Activated CD4-positive, alpha-beta T cell treated with anti-CD3 and anti-CD28 coated beads, Interleukin-10, Interleukin-2, amounts not matched to agents 100 ng/mL and 50 ng/mL, durations not matched to agents 16 hours and 8 hours (primary cell): Measurements from ENCODE around the gene CYLD.

ENCODE experiments used
- DNase-seq: peaks from one replicate; pipeline ENCODE4 v3.0.0-alpha.2; 2020

The CYLD gene

GRCh38 chr16:50741781-50742575, at the start of gene CYLD:
Gene CYLD, plus strand, starts transcription at chr16:50742086. Its CDS starts 7,613 bp downstream, at chr16:50749699.
- peak; percentile 100 for DNase-seq

DNA sequence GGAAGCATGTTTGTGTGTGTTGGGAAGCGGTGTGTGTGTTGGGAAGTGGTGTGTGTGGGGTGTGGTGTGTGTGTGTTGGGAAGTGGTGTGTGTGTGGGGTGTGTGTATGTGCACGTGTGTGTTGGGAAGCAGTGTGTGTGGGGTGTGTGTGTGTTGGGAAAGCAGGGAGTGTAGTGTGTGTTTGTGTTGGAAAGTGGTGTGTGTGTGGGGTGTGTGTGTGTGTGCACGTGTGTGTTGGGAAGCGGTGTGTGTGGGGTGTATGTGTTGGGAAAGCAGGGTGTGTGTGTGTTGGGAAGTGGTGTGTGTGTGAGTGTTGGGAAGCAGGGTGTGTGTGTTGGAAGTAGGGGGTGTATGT, 49.3 kb upstream of the CYLD start:
- no peak for DNase-seq

GRCh38 chr16:50692999-50693781, 48.7 kb upstream of the CYLD start, which contains the start of gene NOD2:
Gene NOD2, plus strand, starts transcription at chr16:50693606. Its CDS starts 5,890 bp downstream, at chr16:50699496.
- no peak for DNase-seq

GRCh38 chr16:50694206-50694605, 47.7 kb upstream of the CYLD start:
- no peak for DNase-seq

DNA sequence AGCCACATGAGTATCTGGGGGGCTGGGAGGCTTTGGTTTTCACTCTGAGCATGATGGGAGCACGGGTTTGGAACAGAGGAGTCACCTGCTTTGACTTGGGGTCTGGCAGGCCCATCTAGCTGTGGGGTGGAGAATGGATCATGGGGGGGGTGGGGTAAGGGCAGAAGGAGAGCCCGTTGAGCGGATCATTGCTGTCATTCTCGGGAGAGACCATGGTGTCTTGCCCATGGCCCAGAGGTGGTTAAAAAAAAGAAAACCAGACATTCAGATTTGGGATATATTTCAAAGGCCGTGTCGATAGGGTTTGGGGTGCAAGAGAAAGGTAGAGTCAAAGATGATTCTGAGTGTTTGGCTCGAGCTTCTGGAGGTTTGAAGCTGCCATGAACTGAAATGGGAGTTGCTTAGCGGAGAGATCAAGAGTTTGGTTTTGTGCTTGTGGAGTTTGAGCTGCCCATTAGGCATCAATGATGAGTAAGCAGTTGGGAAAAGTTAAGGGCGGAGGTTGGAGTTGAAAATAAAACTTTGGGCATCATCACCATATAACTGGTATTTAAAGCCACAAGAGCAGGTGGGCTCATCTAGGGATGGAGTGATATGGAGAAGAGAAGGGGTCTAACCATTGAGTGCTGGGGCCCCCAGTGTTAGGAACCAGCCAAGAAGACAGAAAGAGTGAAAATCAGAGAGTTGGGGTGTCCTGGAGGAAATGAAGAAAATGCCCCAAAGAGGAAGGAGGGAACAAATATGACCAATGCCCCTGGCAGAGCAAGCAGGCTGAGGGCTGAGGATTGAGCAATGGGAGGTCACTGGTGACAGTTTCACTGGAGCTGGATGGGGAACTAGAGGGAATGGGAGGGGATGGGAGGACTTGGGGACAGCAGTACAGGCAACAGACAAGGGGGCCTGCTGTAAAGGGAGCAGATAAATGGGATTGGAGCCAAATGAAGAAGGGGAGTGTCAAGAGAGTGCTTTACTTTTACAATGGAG, 46.6 kb upstream of the CYLD start:
- DNase-seq = no peak

GRCh38 chr16:50696126-50696525, 45.8 kb upstream of the CYLD start:
- DNase-seq = no peak

DNA sequence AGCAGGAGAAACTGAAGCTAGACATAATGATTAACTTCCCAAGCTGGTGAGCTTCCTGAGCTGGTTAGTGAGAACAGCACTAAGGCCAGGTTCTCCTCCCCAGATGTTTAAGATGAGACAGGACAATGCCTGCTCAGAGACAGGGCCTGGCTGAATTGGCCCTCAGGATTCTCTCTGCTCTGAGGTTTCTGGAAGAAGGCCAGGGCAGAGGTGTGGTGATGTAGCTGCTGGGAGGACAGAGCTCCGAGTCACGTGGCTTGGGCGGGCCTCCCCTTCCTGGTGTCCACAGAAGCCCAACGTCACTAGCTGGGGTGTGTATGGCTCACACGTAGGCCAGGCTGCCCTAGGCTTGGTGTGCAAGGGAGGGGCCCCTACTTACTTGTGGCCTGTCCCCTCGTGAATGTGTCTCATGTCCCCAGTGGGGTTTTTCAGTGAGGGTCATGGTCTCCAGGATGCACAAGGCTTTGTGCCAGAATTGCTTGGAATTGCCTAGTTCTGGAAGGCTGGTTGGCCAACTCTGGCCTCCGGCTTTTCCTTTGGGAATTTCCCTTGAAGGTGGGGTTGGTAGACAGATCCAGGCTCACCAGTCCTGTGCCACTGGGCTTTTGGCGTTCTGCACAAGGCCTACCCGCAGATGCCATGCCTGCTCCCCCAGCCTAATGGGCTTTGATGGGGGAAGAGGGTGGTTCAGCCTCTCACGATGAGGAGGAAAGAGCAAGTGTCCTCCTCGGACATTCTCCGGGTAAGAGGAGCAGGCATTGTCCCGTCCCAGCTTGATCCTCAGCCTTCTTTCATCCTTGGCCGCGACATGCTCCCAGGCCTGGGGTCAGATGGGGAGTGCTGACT, 45.1 kb upstream of the CYLD start:
- DNase-seq = peak; percentile 75

DNA sequence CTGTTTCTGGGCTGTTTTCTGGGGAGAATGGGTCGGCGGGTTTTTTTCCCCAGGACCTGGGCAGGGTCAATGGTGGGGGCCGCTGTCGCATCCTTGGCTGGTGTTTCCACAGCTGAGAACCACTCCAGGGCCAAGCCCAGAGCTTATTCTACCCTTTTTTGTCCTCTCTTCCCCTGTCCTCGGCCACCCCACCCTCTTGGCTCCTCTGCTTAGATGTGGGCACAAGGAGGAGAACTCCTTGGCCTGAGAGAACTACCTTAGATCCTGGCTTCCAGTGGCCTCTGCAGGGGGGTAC, 44.5 kb upstream of the CYLD start:
- no peak for DNase-seq

DNA sequence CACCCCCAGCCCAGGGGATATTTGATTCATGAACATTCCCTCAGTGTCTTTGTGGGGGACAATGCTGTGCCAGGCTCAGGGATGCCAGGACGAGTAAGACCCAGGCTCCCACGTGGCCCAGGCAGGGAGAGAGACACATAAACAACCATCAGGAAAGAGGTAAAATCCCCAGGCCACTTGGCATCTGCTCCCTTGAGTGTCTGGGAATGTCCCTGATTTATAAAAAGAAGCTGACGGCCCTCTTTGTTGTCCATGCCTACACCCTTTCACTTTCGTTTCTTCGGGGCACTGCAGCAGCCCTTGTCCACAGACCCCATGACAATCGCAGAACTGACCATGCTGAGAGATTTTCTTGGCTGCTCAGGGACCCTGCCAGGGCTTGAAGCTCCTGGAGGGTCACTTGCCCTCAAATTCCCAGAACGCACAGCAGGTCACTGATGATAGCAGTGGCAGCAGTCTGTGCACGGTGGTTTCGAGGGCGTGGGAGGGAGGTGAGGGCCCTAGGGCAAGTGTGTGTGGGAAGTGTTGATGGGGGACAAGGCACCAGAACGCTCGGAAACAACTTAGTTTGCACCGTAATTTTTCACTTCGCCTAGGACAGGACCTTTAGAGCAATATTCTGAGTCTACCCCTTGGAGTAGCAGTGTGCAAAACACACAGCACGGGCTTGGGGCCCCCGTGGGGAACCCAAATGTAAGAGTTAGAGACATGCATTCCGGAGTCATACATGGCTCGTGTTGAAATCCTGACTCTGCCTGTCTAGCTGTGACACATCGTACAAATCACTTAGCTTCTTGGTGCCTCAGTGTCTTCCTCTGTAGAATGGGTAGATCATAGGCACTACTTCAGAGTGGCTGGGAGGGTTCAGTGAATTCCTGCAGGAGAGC, 43.8 kb upstream of the CYLD start:
- peak; percentile 55 for DNase-seq

GRCh38 chr16:50699326-50700159, 42.3 kb upstream of the CYLD start:
- peak; percentile 82 for DNase-seq

GRCh38 chr16:50702725-50703124, 39.2 kb upstream of the CYLD start:
- DNase-seq = no peak

- no peak for DNase-seq
Measured at GRCh38 chr16:50704245-50704644, 37.6 kb upstream of the CYLD start.

GRCh38 chr16:50705436-50706110, 36.3 kb upstream of the CYLD start:
- no peak for DNase-seq

DNA sequence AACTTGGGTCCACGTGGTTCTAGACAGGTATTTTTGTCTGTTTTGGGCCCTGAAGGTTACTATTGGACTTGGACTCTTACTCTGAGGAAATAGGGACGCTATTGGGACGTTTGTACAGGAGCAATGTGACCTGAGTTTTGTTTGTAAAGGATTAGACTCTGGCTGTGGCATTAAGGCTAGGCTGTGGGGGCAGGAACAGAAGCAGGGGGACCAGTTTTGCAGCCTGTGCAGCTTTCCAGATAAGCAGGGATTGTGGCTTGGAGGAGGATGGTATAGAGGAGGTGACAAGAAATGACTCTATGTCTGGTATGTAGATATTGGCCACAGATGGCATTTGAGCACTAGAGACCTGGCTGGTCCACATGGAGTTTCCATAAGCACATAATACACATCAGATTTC, 35.6 kb upstream of the CYLD start:
- DNase-seq = no peak

GRCh38 chr16:50708373-50709060, 33.4 kb upstream of the CYLD start:
- DNase-seq = peak; percentile 60

DNA sequence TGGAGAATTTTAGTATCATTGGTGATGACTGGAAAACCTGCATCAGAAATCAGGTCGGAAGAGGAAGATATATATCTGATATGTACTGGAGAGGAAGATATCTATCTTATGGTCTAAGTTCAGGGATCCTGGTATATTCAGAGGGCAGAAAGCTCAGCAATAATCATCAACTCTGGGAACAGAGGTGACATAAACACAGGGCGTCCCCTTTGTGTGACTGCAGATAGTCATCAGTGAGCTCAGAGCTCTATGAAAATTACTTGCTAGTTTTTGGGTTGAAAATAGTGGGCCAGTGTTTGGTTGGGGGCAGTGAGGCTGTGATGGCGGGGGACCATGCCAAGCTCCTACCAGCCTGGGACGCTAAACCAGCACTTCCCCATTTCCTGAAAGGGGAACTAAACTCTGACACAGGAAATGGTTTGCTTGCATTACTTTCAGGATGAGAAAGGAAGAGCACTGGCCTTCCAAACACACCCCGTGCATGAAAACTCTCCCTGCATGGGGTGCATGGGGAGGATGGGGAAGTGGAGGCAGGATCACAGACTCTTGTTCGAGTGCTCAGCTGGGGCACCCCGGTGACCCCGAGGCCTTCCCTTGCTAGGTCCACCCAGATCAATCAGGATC, 32.7 kb upstream of the CYLD start:
- no peak for DNase-seq

- no peak for DNase-seq
Measured at GRCh38 chr16:50709980-50710379, 31.9 kb upstream of the CYLD start.

DNA sequence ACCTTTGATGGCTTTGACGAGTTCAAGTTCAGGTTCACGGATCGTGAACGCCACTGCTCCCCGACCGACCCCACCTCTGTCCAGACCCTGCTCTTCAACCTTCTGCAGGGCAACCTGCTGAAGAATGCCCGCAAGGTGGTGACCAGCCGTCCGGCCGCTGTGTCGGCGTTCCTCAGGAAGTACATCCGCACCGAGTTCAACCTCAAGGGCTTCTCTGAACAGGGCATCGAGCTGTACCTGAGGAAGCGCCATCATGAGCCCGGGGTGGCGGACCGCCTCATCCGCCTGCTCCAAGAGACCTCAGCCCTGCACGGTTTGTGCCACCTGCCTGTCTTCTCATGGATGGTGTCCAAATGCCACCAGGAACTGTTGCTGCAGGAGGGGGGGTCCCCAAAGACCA, 30.8 kb upstream of the CYLD start:
- no peak for DNase-seq
